Measurements from ENCODE around the gene SLBP.

SLBP gene

GRCh38 chr4:1745697-1746096 lies 33.6 kb upstream of the SLBP start:
- no peak for TF ChIP-seq ZNF565 (CRISPR knock-in tag; conservative IDR thresholded peaks at IDR 0.05; ENCODE audit: low read depth)
- no peak for TF ChIP-seq PPARA (CRISPR knock-in tag; IDR thresholded peaks at IDR 0.05; ENCODE audit: borderline replicate concordance)
- no peak for TF ChIP-seq GLIS3 (CRISPR knock-in tag; IDR thresholded peaks at IDR 0.05)
- no peak for TF ChIP-seq CSDC2 (CRISPR knock-in tag; IDR thresholded peaks at IDR 0.05)
- no peak for TF ChIP-seq SNAI2 (CRISPR knock-in tag; IDR thresholded peaks at IDR 0.05)
- no peak for TF ChIP-seq CREB5 (CRISPR knock-in tag; IDR thresholded peaks at IDR 0.05; ENCODE audit: low read depth)
- TF ChIP-seq TSHZ2 (CRISPR knock-in tag; IDR thresholded peaks at IDR 0.05), result no peak
- no peak for TF ChIP-seq ESRRG (CRISPR knock-in tag; IDR thresholded peaks at IDR 0.05)
- TF ChIP-seq TCF4 (CRISPR knock-in tag; IDR thresholded peaks at IDR 0.05; ENCODE audit: borderline replicate concordance), result no peak
- TF ChIP-seq PATZ1 (CRISPR knock-in tag; IDR thresholded peaks at IDR 0.05; ENCODE audit: borderline replicate concordance), result no peak
- TF ChIP-seq ARNTL (CRISPR knock-in tag; IDR thresholded peaks at IDR 0.05; ENCODE audit: borderline replicate concordance, low read depth), result no peak
- no peak for TF ChIP-seq TOX (CRISPR knock-in tag; IDR thresholded peaks at IDR 0.05; ENCODE audit: borderline replicate concordance)
- TF ChIP-seq BACH2 (CRISPR knock-in tag; IDR thresholded peaks at IDR 0.05; ENCODE audit: borderline replicate concordance), result no peak
- no peak for TF ChIP-seq OSR1 (CRISPR knock-in tag; IDR thresholded peaks at IDR 0.05)
- no peak for TF ChIP-seq ZFP3 (CRISPR knock-in tag; IDR thresholded peaks at IDR 0.05)
- TF ChIP-seq ISL1 (CRISPR knock-in tag; IDR thresholded peaks at IDR 0.05), result no peak
- no peak for TF ChIP-seq ZNF8 (CRISPR knock-in tag; IDR thresholded peaks at IDR 0.05)
- TF ChIP-seq ZFP30 (CRISPR knock-in tag; IDR thresholded peaks at IDR 0.05), result no peak
- TF ChIP-seq CSRNP3 (CRISPR knock-in tag; IDR thresholded peaks at IDR 0.05), result no peak
- TF ChIP-seq ZNF70 (CRISPR knock-in tag; IDR thresholded peaks at IDR 0.05), result no peak
- no peak for ATAC-seq

- ATAC-seq, result no peak
These were observed 33.0 kb upstream of the SLBP start for GRCh38 chr4:1745165-1745564.

More at GRCh38 chr4:1745165-1745564, 33.0 kb upstream of the SLBP start:
- no peak for TF ChIP-seq GLIS3 (CRISPR knock-in tag; IDR thresholded peaks at IDR 0.05)
- TF ChIP-seq OSR1 (CRISPR knock-in tag; IDR thresholded peaks at IDR 0.05), result no peak
- no peak for TF ChIP-seq RARB (CRISPR knock-in tag; IDR thresholded peaks at IDR 0.05)
- TF ChIP-seq TOX (CRISPR knock-in tag; IDR thresholded peaks at IDR 0.05; ENCODE audit: borderline replicate concordance), result no peak
- TF ChIP-seq CREB5 (CRISPR knock-in tag; IDR thresholded peaks at IDR 0.05; ENCODE audit: low read depth), result no peak
- no peak for TF ChIP-seq CSRNP3 (CRISPR knock-in tag; IDR thresholded peaks at IDR 0.05)
- TF ChIP-seq ZNF70 (CRISPR knock-in tag; IDR thresholded peaks at IDR 0.05), result no peak
- no peak for TF ChIP-seq PATZ1 (CRISPR knock-in tag; IDR thresholded peaks at IDR 0.05; ENCODE audit: borderline replicate concordance)
- no peak for TF ChIP-seq ZNF565 (CRISPR knock-in tag; conservative IDR thresholded peaks at IDR 0.05; ENCODE audit: low read depth)
- TF ChIP-seq POU6F1 (CRISPR knock-in tag; IDR thresholded peaks at IDR 0.05; ENCODE audit: borderline replicate concordance, low read depth), result no peak
- TF ChIP-seq ZC3H10 (CRISPR knock-in tag; IDR thresholded peaks at IDR 0.05), result no peak
- no peak for TF ChIP-seq SNAI2 (CRISPR knock-in tag; IDR thresholded peaks at IDR 0.05)
